Measurements from ENCODE around the gene GSTT2B.

- TF ChIP-seq GATA2 (IDR thresholded peaks at IDR 0.05; ENCODE audit: low read depth, low read length) (no peak), GATA3 (IDR thresholded peaks at IDR 0.05; ENCODE audit: low read depth, low read length) (no peak)
Observed at GRCh38 chr22:24002851-24003250, 41.9 kb upstream of the GSTT2B start.

Data from SH-SY5Y (cell line).